ENCODE data around the gene PPP2R3A.

GRCh38 chr3:136189043-136189442, 223.5 kb downstream of the PPP2R3A start:
- TF ChIP-seq EZH2 (optimal IDR thresholded peaks at IDR 0.05; ENCODE audit: low read depth, low read length), result no peak
- TF ChIP-seq CTCF (IDR thresholded peaks at IDR 0.05; ENCODE audit: low read length), result no peak
- TF ChIP-seq EZH2phosphoT487 (IDR thresholded peaks at IDR 0.05; ENCODE audit: low read length), result no peak
